Measurements from ENCODE around the gene FTO. TPM values are rescaled to one million over a fixed set of nuclear protein-coding genes. Genes with fewer than 3 reads are reported as not detected.

Gene FTO
- total RNA-seq, 2 donors from 2014 or later: 73.6 to 90.6 TPM

DNA sequence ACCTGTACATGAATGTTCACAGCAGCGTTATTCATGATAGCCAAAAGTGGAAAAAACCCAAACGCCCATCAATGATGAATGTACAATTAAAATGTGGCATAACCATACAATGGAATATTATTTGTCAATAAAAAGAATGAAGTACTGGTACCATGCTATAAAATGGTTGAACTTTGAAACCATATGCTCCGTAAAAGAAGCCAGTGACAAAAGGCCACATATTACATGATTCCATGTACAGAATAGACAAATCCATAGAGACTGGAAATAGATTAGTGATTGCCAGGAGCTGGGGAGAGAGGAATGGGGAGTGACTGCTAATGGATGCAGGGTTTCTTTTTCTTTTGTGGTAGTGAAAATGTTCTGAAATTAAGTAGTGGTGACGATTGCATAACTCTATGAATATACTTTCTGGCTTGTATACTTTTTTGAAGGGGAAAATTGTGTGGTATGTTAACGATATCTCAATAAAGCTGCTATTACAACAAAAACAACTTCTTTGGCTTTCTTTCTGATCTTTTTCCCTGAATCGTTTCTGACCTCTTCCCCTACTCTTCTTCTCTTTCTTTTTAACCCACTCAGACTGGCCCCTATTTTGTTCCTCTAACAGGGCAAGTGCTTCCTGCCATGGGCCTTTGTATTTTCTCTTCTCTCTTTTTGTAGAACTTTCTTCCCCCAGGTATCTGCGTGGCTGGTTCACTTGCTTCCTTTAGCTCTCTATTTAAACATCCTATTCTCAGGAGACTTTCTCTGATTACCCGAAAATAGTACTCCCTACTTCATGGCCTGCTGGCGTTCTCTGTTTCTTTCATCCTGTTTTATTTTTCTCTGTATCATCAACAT, 67.9 kb downstream of the FTO start:
- Histone ChIP-seq H3K9me3 (no peaks in the 10 kb centered on the region), H3K4me3 (no peak overlapping the region), H3K27ac (no peak overlapping the region), H3K36me3 (no peaks in the 10 kb centered on the region), H3K27me3 (no peaks in the 10 kb centered on the region), H3K4me1 (peaks cover 0 to 66% of the 10 kb centered on the region in 2 donors)
- TF ChIP-seq, protein P1, sequence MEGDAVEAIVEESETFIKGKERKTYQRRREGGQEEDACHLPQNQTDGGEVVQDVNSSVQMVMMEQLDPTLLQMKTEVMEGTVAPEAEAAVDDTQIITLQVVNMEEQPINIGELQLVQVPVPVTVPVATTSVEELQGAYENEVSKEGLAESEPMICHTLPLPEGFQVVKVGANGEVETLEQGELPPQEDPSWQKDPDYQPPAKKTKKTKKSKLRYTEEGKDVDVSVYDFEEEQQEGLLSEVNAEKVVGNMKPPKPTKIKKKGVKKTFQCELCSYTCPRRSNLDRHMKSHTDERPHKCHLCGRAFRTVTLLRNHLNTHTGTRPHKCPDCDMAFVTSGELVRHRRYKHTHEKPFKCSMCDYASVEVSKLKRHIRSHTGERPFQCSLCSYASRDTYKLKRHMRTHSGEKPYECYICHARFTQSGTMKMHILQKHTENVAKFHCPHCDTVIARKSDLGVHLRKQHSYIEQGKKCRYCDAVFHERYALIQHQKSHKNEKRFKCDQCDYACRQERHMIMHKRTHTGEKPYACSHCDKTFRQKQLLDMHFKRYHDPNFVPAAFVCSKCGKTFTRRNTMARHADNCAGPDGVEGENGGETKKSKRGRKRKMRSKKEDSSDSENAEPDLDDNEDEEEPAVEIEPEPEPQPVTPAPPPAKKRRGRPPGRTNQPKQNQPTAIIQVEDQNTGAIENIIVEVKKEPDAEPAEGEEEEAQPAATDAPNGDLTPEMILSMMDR (IDR thresholded peaks at IDR 0.05): no peak
- DNase-seq (ENCODE audit: low spot score): no peak

DNA sequence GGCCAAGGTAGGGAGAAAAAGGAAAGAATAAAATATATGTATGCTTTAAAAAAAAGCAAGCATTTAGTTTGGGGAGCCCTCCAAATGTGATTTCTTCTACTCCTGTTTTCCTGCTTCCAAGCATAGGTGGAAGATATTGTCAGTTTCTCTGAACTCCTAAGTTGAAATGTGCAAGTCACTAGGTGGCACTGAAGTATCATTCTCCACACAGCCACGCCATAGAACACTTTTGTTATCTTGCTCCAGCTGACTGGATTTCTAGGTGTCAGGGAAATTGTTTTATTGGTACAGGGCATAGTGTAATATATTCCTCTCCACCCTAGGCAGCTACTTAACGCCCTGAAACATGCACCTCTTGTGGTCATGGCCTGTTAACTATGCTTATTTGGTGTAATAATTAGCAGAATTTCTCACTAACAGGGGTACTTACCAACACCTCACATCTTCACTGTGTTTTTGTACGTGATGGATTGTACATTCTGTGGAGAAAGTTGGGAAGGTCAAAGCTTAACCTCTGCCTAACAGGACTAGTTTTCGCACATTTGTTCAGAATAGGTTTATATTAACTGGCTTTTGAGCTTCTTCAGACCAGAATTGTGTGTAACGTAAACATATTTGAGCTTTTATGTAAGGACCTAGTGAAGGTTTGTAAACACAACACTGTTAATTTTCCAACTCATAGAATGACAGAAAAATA, 69.3 kb downstream of the FTO start:
- no peaks in the 10 kb centered on the region for H3K9me3 ChIP-seq
- H3K4me3 ChIP-seq: no peak overlapping the region
- TF ChIP-seq, protein P1 (IDR thresholded peaks at IDR 0.05): peak; percentile 24 to 75
- no peak for DNase-seq (ENCODE audit: low spot score)
- peaks cover 0 to 64% of the 10 kb centered on the region in 2 donors for H3K4me1 ChIP-seq
- H3K27ac ChIP-seq: peak overlapping the region in 1 of 2 donors; percentile 14
- no peaks in the 10 kb centered on the region for H3K36me3 ChIP-seq
- no peaks in the 10 kb centered on the region for H3K27me3 ChIP-seq

DNA sequence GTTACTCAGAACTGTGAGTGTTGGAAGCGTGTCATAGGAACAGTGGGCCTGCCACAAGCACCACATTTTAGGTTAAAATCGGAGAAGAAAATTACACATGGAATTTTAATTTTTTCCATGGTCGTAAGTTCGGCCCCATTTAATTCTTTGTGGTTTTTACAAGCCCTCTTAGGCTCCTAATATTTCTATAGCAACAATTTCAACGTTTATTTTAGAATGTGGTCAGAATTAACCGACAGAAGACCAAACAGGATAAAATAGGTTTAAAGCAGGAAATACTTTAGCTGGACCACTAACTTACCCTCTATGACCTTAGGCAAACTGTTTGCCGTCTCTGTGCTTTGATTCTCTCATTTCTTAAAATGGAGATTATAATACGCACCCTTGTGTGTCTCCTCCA, 69.9 kb downstream of the FTO start:
- TF ChIP-seq, protein P1 (IDR thresholded peaks at IDR 0.05): no peak
- peaks cover 0 to 58% of the 10 kb centered on the region in 2 donors for H3K4me1 ChIP-seq
- no peaks in the 10 kb centered on the region for H3K36me3 ChIP-seq
- H3K4me3 ChIP-seq: no peak overlapping the region
- H3K9me3 ChIP-seq: no peaks in the 10 kb centered on the region
- no peak for DNase-seq (ENCODE audit: low spot score)
- no peaks in the 10 kb centered on the region for H3K27me3 ChIP-seq
- H3K27ac ChIP-seq: no peak overlapping the region

DNA sequence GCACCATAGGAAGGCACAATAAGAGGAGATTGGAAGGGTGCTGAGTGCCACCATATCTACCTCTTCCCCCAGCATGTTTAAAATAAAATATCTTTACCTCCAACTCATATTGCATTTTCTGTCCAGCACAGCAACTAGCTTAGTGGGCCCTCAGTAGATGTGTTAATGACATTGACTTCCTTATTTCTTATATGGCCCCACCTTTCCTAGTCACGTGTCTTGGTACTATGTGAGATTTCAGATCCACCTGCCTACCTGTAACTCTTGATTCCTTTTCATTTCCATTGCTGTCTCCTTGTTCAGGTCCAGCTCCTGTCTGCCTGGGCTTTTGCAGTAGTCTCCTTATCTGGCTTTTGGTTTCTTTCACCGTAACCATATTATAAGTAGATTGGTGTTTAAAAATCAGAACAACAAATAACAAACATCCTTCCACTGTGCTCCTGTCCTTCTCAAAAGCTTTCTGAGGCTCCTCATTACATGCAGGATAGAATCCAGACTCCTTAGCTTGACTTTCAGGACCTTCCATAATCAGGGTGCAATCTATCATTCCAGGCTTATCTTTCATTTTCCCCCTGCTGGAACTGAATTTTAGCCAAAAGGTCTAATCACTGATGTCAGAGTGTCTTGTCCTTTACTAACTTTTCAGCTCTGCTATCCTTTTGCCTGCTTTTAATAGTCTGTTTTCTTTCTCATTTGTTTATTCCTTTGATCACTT, 71.3 kb downstream of the FTO start:
- H3K36me3 ChIP-seq: no peaks in the 10 kb centered on the region
- no peak overlapping the region for H3K27ac ChIP-seq
- H3K9me3 ChIP-seq: no peaks in the 10 kb centered on the region
- DNase-seq (ENCODE audit: low spot score): no peak
- peaks cover 0 to 49% of the 10 kb centered on the region in 2 donors for H3K4me1 ChIP-seq
- H3K27me3 ChIP-seq: no peaks in the 10 kb centered on the region
- TF ChIP-seq, protein P1 (IDR thresholded peaks at IDR 0.05): no peak
- no peak overlapping the region for H3K4me3 ChIP-seq

DNA sequence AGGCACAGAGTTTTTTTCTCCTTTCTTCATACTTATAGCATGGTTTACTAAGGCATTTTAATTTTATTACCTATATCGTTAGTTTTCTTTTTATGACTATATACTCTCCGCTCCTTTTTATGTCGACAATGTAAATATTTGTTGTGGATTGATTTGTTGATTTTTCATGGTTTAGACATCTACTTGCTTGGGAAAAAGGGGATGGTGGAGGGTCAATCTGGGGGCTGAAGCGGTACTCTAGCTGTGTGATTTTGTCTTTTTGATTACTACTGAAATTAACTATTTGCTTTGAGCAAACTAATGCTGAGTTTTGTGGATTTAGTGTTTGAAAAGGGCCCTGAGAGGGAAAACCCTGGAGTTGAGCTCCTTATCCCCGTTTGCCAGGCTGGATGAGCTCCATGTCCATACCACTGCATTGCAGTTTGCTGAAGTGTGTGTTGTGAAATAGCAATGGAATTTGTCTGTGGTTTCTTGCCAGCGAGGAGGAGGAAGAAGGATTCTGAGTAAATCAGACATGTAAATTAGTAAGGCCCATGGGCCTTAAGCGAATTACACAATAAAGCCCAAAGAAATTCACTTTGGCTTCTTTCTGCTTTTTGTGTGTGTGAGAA, 72.0 kb downstream of the FTO start:
- DNase-seq (ENCODE audit: low spot score): no peak
- TF ChIP-seq, protein P1 (IDR thresholded peaks at IDR 0.05): no peak
- H3K27ac ChIP-seq: no peak overlapping the region

More for the DNA sequence above, 72.0 kb downstream of the FTO start:
- H3K4me3 ChIP-seq: no peak overlapping the region
- no peaks in the 10 kb centered on the region for H3K36me3 ChIP-seq
- peaks cover 0 to 43% of the 10 kb centered on the region in 2 donors for H3K4me1 ChIP-seq
- H3K9me3 ChIP-seq: no peaks in the 10 kb centered on the region
- no peaks in the 10 kb centered on the region for H3K27me3 ChIP-seq

Data from right atrium auricular region (tissue), 2 donors.